Transverse colon (tissue), 4 donors: Measurements from ENCODE around the gene TRMT112.

ENCODE experiments used
- CTCF ChIP-seq, 5 experiments: fragments of 200-600 bp in 3 of 5; fragments of 450-650 bp in 2 of 5; sonication (generic) in 3 of 5; IDR thresholded peaks; 1 replicate in 2 of 5; 2 replicates in 3 of 5; pipeline ENCODE4 v1.5.1; 2016 to 2017; ENCODE audit warnings: antibody characterized with exemption in 5 of 5, inconsistent platforms in 3 of 5, mild to moderate bottlenecking in 2 of 5, moderate library complexity in 1 of 5
- EP300 ChIP-seq: sonication (generic); formaldehyde crosslinking; IDR thresholded peaks from one replicate; pipeline ENCODE4 v1.6.1; 2017; ENCODE audit warnings: antibody characterized with exemption, low read depth
- POLR2A ChIP-seq: fragments of 450-650 bp; IDR thresholded peaks from one replicate; pipeline ENCODE4 v1.6.1; 2016; ENCODE audit warnings: antibody characterized with exemption, mild to moderate bottlenecking, moderate library complexity
- POLR2AphosphoS5 ChIP-seq, 3 donors: sonication (generic); formaldehyde crosslinking; IDR thresholded peaks; one replicate each; pipeline ENCODE4 v1.6.1; 2016; ENCODE audit warnings: antibody characterized with exemption in 3 of 3

- TF ChIP-seq CTCF (IDR thresholded peaks at IDR 0.05) = no peak
- no peak for TF ChIP-seq POLR2AphosphoS5 (IDR thresholded peaks at IDR 0.05)
- no peak for TF ChIP-seq POLR2A
- TF ChIP-seq EP300 = no peak
Measured at GRCh38 chr11:64339286-64339685, 21.9 kb upstream of the TRMT112 start.
